CD14-positive monocyte (primary cell): ENCODE results near the gene L3MBTL4. TPM values are rescaled to one million over a fixed set of nuclear protein-coding genes. Genes with fewer than 3 reads are reported as not detected.

Source experiments
- DNase-seq, 3 donors: peaks; one replicate each; pipeline ENCODE4 v3.0.0-alpha.2; 2011 to 2022
- H2AFZ ChIP-seq: 2 replicates; pipeline ENCODE4 v1.6.0; 2012; ENCODE audit warnings: mild to moderate bottlenecking, low read depth, low read length, inconsistent platforms; ENCODE audit not compliant: insufficient read depth, poor library complexity, severe bottlenecking
- H3K27ac ChIP-seq, 2 donors: 1 replicate in 1 of 2; 2 replicates in 1 of 2; pipeline ENCODE4 v1.5.1; 2012 to 2013; ENCODE audit warnings: low read length in 2 of 2, control low read depth in 1 of 2, inconsistent platforms in 1 of 2, low read depth in 1 of 2, mild to moderate bottlenecking in 1 of 2
- H3K27me3 ChIP-seq, 2 donors: one replicate each; pipeline versions ENCODE4 v1.6.0 to v1.6.1; 2011 to 2013; ENCODE audit warnings: low read length in 2 of 2; ENCODE audit not compliant: control insufficient read depth in 2 of 2, insufficient read depth in 2 of 2
- H3K36me3 ChIP-seq, 2 donors: replicated peaks in 1 of 2; 1 replicate in 1 of 2; 2 replicates in 1 of 2; pipeline versions ENCODE4 v1.5.1 to v1.6.1; 2012 to 2013; ENCODE audit warnings: low read length in 2 of 2, control low read depth in 1 of 2, inconsistent platforms in 1 of 2, mild to moderate bottlenecking in 1 of 2; ENCODE audit not compliant: insufficient read depth in 2 of 2, control insufficient read depth in 1 of 2
- H3K4me1 ChIP-seq, 2 donors: 1 replicate in 1 of 2; 2 replicates in 1 of 2; pipeline versions ENCODE4 v1.5.1 to v1.6.1; 2012 to 2013; ENCODE audit warnings: low read length in 2 of 2, control low read depth in 1 of 2, inconsistent platforms in 1 of 2, mild to moderate bottlenecking in 1 of 2, moderate library complexity in 1 of 2; ENCODE audit not compliant: insufficient read depth in 2 of 2, control insufficient read depth in 1 of 2
- H3K4me2 ChIP-seq: replicated peaks from 2 replicates; pipeline ENCODE3; 2012; ENCODE audit warnings: low read length, moderate library complexity, mild to moderate bottlenecking; ENCODE audit not compliant: poor library complexity, severe bottlenecking; ENCODE audit errors: extremely low read depth
- H3K4me3 ChIP-seq, 3 experiments: fragments of 200-600 bp in 1 of 3; sonication (generic) in 1 of 3; replicated peaks in 1 of 3; 1 replicate in 2 of 3; 2 replicates in 1 of 3; pipeline ENCODE4 v1.5.1; 2011 to 2013; ENCODE audit warnings: low read length in 3 of 3, mild to moderate bottlenecking in 3 of 3, control low read depth in 2 of 3, low read depth in 2 of 3, inconsistent platforms in 1 of 3, moderate library complexity in 1 of 3
- H3K79me2 ChIP-seq: 2 replicates; pipeline ENCODE4 v1.6.0; 2012; ENCODE audit warnings: mild to moderate bottlenecking, control low read depth, inconsistent platforms, low read length, moderate library complexity; ENCODE audit not compliant: insufficient read depth
- H3K9ac ChIP-seq: 2 replicates; pipeline ENCODE4 v1.6.0; 2017; ENCODE audit warnings: low read length, mild to moderate bottlenecking; ENCODE audit not compliant: insufficient read depth, poor library complexity, severe bottlenecking
- H3K9me3 ChIP-seq, 2 donors: replicated peaks in 1 of 2; 1 replicate in 1 of 2; 2 replicates in 1 of 2; pipeline versions ENCODE4 v1.5.1 to v1.6.1; 2012 to 2013; ENCODE audit warnings: low read length in 2 of 2, control low read depth in 1 of 2; ENCODE audit not compliant: control insufficient read depth in 1 of 2, insufficient read depth in 1 of 2
- H4K20me1 ChIP-seq: 2 replicates; pipeline ENCODE4 v1.6.0; 2012; ENCODE audit warnings: mild to moderate bottlenecking, low read length, control low read depth, moderate library complexity; ENCODE audit not compliant: insufficient read depth
- H3K27ac Mint-ChIP-seq, 7 donors: one replicate each; pipeline ENCODE4 v1.8.0; 2020; ENCODE audit warnings: mild to moderate bottlenecking in 7 of 7, mixed read lengths in 7 of 7, moderate library complexity in 6 of 7, inconsistent platforms in 2 of 7
- H3K27me3 Mint-ChIP-seq, 3 donors: one replicate each; pipeline ENCODE4 v1.8.0; 2021 to 2022; ENCODE audit warnings: low read depth in 3 of 3, mild to moderate bottlenecking in 3 of 3, mixed read lengths in 3 of 3, moderate library complexity in 3 of 3, inconsistent platforms in 1 of 3
- H3K36me3 Mint-ChIP-seq, 2 donors: one replicate each; pipeline ENCODE4 v1.8.0; 2020; ENCODE audit warnings: mixed read lengths in 2 of 2, inconsistent platforms in 1 of 2, mild to moderate bottlenecking in 1 of 2
- H3K4me1 Mint-ChIP-seq: one replicate; pipeline ENCODE4 v1.8.0; 2020; ENCODE audit warnings: mild to moderate bottlenecking, mixed read lengths
- H3K4me3 Mint-ChIP-seq, 2 donors: one replicate each; pipeline ENCODE4 v1.8.0; 2020; ENCODE audit warnings: mild to moderate bottlenecking in 2 of 2, mixed read lengths in 2 of 2, moderate library complexity in 1 of 2
- H3K9me3 Mint-ChIP-seq, 7 donors: one replicate each; pipeline ENCODE4 v1.8.0; 2020 to 2022; ENCODE audit warnings: mixed read lengths in 7 of 7, mild to moderate bottlenecking in 6 of 7, moderate library complexity in 6 of 7, inconsistent platforms in 2 of 7
- WGBS: methylation state at CpG from one replicate; pipeline ENCODE4 v1.1.5; 2013; ENCODE audit warnings: missing lambda C conversion rate; ENCODE audit not compliant: insufficient coverage; 5-methylcytosine and 5-hydroxymethylcytosine counted together
- intact Hi-C, 2 donors: fragments of 100-400 bp; cut with micrococcal nuclease; formaldehyde crosslinking; loops; one replicate each; pipeline versions ENCODE4 v1.15.0 to v1.15.1; 2023
- polyA plus RNA-seq, 3 donors: library from polyadenylated mRNA; depleted of rRNA in 1 of 3; unstranded in 2 of 3; stranded (reverse) in 1 of 3; fragments of 300-500 nt in 2 of 3; fragments of >200 nt in 1 of 3; fragmentation: Illumina TruSeq in 2 of 3; gene quantifications; 1 replicate in 2 of 3; 2 replicates in 1 of 3; pipeline ENCODE4 v1.2.3, GENCODE V29; 2012 to 2021
- TF ChIP-seq, protein P1 (sequence below): fragments of 200-600 bp; IDR thresholded peaks from one replicate; pipeline ENCODE4 v1.8.0; 2022; ENCODE audit warnings: antibody characterized with exemption, mild to moderate bottlenecking

L3MBTL4 gene
- polyA plus RNA-seq, 3 donors: 0.55 to 1.2 (median 0.72) TPM

DNA sequence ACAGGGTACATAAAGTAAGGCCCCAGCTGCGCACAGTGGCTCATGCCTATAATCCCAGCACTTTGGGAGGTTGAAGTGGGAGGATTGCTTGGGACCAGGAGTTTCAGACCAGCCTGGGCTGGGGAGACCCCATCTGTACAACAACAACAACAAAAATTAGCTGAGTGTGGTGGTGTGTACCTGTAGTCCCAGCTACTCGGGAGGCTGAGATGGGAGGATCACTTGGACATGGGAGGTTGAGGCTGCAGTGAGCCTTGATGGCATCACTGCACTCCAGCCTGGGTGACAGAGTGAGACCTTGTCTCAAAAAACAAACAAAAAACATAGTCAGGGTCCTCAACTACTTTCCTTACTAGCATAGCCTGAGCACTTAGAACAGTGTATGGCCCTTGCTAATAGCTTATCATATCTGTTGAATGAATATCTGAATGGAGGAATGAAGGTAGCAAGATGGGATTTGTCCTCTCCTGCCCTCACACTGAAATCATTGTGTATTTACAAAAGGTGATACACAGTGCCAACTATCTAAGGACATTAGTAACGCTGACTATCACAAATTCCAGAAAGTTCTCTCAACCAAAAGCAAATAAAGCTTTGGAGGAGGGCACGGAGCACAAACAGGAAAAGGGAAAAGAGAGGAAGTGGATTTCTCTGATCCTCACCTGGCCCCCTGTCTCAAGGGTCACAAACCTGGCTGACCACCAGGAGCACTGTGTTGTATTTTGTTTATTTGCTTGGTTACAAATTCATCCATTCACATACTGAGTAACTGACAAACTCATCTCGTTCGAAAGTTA, 38.1 kb downstream of the L3MBTL4 start:
- H3K4me1 Mint-ChIP-seq: no peaks in the 10 kb centered on the region
- H3K27me3 Mint-ChIP-seq: peaks cover 2% of the 10 kb centered on the region in 3 donors
- intact Hi-C loops: no loop called here
- Histone ChIP-seq H4K20me1 (no peaks in the 10 kb centered on the region), H3K79me2 (no peaks in the 10 kb centered on the region), H3K9ac (no peak overlapping the region), H3K27me3 (no peaks in the 10 kb centered on the region), H3K27ac (no peak overlapping the region), H3K4me1 (no peaks in the 10 kb centered on the region), H3K4me2 (no peak overlapping the region), H2AFZ (no peak overlapping the region), H3K4me3 (no peak overlapping the region), H3K36me3 (no peaks in the 10 kb centered on the region), H3K9me3 (no peaks in the 10 kb centered on the region)
- peaks cover 11 to 29% (median 13%) of the 10 kb centered on the region in 7 donors for H3K9me3 Mint-ChIP-seq
- H3K27ac Mint-ChIP-seq: no peak overlapping the region
- TF ChIP-seq, protein P1, sequence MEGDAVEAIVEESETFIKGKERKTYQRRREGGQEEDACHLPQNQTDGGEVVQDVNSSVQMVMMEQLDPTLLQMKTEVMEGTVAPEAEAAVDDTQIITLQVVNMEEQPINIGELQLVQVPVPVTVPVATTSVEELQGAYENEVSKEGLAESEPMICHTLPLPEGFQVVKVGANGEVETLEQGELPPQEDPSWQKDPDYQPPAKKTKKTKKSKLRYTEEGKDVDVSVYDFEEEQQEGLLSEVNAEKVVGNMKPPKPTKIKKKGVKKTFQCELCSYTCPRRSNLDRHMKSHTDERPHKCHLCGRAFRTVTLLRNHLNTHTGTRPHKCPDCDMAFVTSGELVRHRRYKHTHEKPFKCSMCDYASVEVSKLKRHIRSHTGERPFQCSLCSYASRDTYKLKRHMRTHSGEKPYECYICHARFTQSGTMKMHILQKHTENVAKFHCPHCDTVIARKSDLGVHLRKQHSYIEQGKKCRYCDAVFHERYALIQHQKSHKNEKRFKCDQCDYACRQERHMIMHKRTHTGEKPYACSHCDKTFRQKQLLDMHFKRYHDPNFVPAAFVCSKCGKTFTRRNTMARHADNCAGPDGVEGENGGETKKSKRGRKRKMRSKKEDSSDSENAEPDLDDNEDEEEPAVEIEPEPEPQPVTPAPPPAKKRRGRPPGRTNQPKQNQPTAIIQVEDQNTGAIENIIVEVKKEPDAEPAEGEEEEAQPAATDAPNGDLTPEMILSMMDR: no peak
- no CpG with 5 or more reads among the region's 6 CpGs for whole genome bisulfite sequencing
- no peak for DNase-seq
- no peak overlapping the region for H3K4me3 Mint-ChIP-seq
- no peaks in the 10 kb centered on the region for H3K36me3 Mint-ChIP-seq

DNA sequence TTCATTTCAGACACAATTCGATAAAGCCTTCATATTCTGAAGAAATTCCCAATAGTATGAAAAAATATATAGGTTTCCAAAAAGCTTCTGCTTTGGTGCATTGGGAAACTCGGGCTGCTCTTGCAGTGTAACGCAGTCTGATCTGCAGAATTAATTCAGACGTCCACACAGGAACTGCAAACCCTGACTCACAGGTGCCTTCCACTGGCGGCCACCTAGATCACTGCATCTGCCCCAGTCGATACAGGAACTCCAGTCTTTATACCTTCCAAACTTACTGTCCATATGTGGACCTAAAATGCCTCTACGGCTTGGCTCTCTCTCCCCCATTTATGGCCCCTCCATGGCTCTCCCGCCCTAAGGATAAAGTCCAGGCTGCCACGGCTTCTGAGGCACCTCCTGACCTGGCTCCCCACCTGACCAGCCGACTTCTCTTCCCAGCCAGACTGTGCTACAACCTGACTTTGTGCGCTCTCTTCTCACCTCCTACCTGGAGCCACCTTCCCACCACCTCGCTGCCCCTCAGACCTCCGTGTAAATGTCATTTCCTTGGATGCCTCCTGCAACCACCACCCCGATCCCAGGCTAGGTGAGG, 39.7 kb downstream of the L3MBTL4 start:
- Mint-ChIP-seq H3K4me1 (no peaks in the 10 kb centered on the region), H3K9me3 (peaks cover 8 to 24% (median 15%) of the 10 kb centered on the region in 7 donors), H3K36me3 (no peaks in the 10 kb centered on the region), H3K4me3 (no peak overlapping the region), H3K27me3 (peaks cover 2% of the 10 kb centered on the region in 3 donors), H3K27ac (no peak overlapping the region)
- TF ChIP-seq, protein P1: no peak
- no peak overlapping the region for H3K4me2 ChIP-seq
- no peak for DNase-seq
- H3K9me3 ChIP-seq: no peaks in the 10 kb centered on the region
- WGBS: 93% methylated on average over 13 of the region's 14 CpGs
- no peaks in the 10 kb centered on the region for H4K20me1 ChIP-seq
- H3K36me3 ChIP-seq: no peaks in the 10 kb centered on the region
- H3K27me3 ChIP-seq: no peaks in the 10 kb centered on the region
- H2AFZ ChIP-seq: no peak overlapping the region
- no peak overlapping the region for H3K27ac ChIP-seq
- no peak overlapping the region for H3K9ac ChIP-seq
- intact Hi-C loops: no loop called here
- no peaks in the 10 kb centered on the region for H3K4me1 ChIP-seq
- H3K79me2 ChIP-seq: no peaks in the 10 kb centered on the region
- H3K4me3 ChIP-seq: no peak overlapping the region
